ENCODE results near the gene NRDE2.
A peak's percentile ranks its signal among the peaks of the same experiment; 100 is the strongest.

Gene NRDE2, protein sequence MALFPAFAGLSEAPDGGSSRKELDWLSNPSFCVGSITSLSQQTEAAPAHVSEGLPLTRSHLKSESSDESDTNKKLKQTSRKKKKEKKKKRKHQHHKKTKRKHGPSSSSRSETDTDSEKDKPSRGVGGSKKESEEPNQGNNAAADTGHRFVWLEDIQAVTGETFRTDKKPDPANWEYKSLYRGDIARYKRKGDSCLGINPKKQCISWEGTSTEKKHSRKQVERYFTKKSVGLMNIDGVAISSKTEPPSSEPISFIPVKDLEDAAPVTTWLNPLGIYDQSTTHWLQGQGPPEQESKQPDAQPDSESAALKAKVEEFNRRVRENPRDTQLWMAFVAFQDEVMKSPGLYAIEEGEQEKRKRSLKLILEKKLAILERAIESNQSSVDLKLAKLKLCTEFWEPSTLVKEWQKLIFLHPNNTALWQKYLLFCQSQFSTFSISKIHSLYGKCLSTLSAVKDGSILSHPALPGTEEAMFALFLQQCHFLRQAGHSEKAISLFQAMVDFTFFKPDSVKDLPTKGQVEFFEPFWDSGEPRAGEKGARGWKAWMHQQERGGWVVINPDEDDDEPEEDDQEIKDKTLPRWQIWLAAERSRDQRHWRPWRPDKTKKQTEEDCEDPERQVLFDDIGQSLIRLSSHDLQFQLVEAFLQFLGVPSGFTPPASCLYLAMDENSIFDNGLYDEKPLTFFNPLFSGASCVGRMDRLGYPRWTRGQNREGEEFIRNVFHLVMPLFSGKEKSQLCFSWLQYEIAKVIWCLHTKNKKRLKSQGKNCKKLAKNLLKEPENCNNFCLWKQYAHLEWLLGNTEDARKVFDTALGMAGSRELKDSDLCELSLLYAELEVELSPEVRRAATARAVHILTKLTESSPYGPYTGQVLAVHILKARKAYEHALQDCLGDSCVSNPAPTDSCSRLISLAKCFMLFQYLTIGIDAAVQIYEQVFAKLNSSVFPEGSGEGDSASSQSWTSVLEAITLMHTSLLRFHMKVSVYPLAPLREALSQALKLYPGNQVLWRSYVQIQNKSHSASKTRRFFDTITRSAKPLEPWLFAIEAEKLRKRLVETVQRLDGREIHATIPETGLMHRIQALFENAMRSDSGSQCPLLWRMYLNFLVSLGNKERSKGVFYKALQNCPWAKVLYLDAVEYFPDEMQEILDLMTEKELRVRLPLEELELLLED

DNA sequence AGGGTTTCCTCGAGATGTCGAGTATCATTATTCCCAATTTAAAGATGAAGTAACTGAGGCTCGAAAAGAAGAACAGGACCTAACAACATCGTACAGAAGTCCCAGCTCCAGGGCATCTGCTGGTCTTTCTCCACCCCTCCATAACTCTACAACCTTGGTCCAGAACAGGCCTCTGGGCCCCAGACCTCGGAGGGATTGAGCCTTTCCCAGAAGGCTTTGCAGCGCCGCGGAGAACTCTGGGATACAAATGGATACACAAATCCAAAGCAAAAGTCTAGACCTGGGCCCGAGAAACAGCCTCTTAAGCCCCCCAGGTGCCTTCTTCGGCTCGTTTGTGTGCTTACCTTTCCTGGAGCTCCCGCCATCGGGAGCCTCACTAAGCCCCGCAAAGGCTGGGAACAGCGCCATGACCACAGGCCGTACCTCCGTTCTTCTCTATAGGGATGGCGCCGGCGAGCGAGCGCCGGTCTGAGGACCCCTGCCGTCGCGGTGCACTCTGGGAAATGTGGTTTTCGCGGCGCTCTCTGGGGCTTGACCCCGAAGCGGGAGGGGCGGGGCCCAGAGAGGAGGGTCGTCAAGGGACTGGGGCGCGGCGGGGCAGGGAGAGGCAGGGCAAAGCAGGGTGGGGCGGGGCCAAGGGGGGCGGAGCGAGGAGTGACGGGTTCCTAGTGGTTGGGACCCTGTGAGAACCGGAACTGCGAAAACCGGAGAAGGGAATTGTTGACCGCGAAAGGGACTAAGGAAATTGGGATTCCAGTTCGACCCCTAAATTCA is at the start of gene NRDE2:
TSS of gene NRDE2 (minus strand) at position 445 of the 774 bp plus-strand sequence. CDS start at position 408, 37 bp downstream.
- DNase-seq = peak; percentile 92

DNA sequence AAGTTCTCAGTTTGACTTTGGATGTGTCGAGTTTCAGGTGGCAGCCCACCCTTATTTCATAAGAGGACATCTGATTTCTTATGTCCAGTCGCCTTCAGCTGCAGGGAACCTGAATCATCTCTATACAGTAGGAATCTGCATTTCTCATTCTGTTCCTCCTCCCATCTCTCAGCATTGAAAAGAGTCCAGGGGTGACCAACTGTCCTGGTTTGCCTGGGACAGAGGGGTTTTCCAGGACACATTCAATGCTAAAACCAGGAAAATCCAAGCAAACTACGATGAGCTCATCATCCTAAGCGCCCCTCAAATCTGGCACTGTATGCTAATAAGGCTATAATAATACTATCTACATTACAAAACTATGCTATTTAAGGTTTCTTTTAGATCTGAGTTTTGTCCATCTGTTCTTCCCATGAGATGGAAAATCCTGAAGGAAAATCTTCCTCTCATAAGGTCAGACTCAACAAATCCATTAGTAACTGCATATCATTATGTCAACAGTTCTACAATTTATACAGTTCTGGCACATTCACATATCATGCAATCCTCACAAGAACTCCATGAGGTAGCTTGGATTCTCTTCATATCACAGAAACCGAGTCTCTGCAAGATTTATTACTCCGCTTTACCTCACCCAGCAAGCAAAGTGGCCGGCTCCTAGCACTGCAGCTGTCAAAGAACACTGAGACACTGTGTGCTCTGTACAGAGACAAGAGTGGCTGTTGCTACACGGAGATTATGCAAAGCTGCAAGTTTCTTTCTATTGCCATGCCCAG is 49.5 kb upstream of the NRDE2 start:
- DNase-seq = peak; percentile 73

DNA sequence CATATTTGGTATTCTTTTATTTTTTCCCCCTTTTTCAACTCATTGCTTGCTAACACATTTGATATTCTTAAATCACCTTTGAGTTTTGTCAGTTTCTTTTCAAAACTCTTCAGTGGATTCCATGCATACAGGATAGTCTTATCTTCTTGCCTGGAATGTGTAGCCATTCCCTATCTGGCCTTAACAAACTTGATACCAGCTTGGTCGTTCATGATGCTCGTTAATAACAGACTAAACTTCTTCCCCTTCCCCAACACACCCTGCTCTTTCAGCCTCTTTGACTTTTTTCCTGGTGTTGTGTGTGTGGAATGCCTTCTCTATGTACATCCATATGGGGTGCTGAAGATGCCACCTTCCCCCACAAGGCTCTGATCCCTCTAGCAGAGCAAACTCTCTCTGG is 47.4 kb upstream of the NRDE2 start:
- DNase-seq = no peak

DNA sequence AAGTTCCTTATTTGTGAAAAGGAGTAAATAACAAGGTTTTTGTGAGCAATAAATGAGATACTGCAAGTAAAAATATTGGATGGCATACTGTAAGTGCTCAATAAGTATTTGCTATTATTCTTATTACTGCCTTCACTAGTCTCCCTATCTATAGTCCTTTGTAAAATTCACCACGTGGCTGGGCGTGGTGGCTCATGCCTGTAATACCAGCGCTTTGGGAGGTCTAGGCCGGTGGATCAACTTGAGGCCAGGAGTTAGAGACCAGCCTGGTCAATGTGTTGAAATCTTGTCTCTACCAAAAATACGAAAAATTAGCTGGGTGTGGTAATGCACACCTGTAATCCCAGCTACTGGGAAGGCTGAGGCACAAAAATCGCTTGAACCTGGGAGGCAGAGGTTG is 46.5 kb upstream of the NRDE2 start:
- DNase-seq = no peak

DNA sequence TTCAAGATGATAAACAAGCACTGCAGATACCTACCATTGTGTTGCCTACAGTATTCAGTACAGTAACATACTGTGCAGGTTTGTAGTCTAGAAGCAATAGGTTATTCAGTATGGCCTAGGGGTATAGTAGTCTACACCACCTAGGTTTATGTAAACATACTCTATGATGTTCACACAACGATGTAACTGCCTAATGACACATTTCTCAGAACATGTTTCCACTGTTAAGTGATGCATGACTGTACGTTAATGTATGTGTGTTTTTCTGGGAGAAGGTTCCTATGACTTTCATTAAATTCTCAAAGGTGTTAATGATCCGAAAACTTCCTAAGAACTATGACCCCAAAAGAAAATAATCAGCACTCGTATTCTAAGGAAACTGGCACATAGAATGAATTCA is 44.2 kb upstream of the NRDE2 start:
- no peak for DNase-seq

DNA sequence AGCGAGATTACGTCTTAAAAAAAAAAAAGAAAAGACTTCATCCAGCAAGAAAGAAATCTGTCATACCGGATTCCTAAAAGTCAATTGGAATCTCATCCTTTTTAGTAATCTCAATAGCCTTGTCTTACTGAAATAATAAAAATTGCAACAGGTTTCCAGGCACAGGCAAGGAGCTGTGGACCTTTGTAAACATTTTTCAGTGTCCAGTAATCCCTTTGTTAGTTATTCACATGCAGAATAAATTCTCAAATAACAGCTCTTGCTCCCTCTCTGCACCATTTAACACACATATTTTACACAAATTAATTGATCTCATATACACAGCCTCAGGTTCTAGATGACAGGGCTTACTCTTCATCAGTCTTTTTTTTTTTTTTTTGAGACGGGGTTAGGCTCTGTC is 43.1 kb upstream of the NRDE2 start:
- no peak for DNase-seq

DNA sequence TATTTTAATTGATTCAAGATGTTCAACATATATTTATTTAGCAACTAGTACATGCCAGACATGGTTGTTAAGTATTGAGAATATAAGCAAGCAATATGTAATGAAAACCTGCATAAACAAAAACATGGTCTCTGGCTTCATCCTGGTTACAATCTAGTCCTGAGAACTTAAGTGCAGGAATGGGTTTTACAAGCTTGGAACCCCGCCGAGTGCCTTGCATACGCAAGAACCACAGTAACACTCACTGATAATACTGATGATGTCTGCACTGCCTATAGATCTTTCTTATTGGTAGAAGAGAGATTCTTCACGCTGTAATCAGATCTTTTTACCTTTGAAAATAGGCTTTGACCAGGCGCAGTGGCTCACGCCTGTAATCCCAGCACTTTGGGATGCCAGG is 42.1 kb upstream of the NRDE2 start:
- no peak for DNase-seq

DNA sequence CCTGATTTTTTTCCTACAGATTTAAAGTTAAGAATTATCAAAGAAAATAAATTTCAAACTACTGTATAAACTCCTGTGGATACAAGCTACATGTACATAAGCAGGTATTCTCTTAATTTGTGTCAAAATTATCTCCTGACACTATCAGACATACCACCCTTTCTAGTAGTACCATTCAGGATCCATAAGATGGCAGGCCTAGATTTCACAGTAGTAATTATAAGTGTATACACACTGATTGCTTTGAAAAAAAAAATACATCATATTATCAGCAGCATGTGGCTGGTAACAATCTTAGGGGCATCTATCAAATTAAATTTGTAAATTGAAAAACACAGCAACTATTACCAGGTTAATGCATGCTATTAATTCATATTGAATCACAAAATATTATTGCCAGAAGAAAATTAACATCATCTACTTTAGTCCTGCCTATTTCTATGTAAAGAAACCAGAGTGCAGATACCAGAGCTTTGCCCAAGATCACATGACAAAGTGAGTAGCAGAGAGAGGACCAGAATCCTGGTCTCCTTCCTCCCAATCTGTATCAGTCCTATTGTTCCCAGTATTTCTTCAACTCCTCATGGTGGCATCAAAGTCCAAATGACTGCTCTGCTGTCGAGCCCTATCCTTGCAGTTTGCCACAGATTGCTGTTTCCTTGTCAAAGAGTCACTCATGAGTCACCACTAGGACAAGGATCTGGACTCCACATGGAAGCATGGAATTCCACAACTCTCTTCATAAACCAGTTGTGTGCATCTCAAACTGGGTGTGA is 37.4 kb upstream of the NRDE2 start:
- no peak for DNase-seq

DNA sequence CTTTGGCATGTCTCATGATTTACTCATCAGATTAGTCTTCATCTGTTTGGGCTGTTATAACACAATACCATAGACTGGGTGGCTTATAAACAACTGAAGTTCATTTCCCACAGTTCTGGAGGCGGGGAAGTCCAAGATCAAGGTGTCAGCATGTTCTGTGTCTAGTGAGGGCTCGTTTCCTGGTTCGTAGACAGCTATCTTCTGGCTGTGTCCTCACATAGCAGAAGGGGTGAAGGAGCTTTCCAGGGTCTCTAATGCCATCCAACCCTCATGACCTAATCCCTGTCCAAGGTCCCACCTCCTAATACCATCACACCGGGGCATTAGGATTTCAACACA is 30.8 kb upstream of the NRDE2 start:
- DNase-seq = no peak

DNA sequence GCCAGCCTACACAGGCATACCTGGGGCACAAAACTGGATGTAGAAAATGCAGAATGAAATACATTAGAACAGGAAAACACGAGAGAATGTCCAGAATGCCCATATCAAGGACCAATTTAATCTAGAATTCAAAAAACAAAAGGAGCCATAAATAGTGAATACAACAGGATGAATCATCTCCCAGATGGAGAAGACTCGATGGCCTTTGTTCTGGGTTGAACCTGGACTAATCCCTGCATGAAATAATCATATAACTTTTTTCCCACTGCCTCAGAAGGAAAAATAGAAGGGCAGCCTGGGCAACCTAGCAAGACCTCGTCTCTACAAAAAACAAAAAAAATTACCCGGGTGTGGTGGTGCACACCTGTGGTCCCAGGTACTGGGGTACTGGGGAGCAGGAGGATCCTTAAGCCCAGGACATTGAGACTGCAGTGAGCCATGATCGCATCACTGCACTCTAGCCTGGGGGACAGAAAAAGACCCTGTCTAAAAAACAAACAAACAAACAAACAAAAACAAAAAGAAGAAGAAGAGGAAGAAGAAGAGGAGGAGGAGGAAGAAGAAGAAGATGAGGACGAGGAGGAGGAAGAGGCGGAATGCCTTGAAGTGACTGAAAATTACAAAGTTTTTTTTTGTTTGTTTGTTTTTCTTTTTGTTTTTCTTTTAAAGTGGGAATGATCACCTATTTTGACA is 30.3 kb upstream of the NRDE2 start:
- no peak for DNase-seq

DNA sequence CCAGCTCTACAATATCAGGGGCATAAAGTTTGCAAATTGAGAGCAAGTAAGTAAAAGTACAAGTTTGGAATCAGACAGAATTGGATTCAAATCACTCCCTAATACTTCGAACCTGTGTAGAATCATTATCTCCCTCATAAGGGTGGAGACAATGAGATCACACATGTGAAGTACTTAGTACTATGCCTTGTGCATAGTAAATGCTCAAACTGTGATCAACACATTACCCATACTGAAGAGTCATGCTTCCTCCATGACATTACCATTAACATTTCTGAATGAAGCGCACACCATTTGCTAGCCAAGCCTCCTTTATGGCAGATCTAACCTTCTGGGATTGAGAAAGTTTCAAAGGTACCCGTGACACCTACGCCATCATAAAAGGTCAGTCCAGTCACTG is 26.6 kb upstream of the NRDE2 start:
- DNase-seq = no peak

DNA sequence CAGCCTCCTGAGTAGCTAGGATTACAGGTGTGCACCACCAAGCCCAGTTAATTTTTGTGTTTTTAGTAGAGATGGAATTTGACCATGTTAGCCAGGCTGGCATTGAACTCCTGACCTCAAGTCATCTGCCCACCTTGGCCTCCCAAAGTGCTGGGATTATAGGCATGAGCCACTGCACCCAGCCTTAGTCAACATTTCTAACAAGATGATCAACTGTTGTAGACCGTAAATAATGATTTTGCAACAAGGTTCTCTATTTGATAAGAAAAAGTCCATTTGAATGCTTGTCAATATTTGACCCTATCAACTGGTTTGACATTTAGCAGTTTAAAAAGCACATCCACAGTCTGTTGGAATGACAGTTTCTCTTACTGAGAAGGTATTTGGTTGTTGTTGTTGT is 25.2 kb upstream of the NRDE2 start:
- no peak for DNase-seq

DNA sequence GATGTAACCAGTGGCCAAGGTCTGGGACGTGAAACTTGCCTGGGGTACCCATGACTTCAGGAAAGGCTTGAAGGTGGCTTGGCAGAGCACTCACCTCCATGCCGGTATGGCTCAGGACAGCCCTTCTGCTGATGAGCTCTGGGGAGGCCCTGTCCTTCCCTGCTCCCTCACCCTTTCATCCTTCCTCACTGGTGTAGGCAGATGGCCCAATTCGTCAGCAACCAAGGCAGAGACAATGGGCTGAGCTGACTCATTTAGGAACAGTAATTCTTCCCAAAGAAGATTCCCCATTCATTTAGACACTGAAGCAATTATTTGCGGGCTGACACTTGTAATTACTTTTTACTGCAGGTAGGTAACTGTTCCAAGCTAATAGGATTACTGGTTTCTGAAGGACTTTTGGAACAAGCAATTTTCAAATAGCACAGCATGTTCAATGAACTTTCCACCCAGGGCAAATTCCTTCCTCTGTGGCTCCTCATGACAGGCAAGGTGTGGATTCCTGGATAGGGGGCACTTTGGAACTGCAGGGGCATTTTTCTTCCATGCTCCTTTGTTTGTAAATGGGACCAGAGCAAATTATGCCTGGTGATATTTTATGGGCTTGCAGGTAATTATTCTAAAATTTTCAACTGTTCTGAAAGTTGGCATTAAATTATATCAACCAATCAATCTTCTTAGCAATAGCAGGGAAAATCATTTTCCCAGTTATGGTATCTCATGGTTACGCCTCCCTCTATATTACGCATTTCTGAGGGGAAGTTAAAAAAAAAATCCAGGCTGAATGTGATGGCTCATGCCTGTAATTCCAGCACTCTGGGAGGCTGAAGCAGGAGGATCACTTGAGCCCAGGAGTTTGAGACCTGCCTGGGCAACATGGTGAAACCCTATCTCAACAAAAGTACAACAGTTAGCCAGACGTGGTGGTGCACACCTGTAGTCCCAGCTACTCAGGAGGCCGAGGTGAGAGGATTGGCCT is 24.1 kb upstream of the NRDE2 start:
- DNase-seq = no peak

DNA sequence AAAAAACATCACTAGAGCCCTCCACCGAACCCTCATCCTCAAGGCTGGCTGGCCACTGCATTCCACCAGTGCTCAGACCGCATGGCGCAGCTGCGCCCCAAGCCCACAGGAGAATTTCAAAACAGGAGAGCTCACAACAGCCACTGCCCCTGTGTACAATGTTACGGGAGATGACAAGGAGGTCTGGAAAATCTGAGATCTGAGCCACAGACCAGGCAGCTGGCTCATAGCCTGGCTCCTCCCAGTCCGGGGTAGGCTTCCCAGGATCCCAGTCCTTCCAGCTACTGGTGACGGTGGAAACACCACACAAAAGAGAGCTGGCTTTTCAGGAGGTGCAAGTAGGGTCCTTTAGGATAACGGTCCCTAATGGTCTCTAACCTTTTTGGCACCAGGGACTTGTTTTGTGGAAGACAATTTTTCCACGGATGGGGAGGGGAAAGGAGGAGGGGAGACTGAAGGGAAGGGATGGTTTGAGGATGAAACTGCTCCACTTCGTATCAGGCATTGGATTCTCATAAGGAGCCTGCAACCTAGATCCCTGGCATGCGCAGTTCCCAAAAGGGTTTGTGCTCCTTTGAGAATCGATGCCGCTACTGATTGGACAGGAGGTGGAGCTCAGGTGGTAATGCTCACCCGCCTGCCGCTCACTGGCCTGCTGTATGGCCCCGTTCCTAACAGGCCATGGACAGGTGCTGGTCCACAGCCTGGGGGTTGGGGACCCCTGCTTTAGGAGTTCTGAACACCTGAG is 23.0 kb upstream of the NRDE2 start:
- DNase-seq = no peak

DNA sequence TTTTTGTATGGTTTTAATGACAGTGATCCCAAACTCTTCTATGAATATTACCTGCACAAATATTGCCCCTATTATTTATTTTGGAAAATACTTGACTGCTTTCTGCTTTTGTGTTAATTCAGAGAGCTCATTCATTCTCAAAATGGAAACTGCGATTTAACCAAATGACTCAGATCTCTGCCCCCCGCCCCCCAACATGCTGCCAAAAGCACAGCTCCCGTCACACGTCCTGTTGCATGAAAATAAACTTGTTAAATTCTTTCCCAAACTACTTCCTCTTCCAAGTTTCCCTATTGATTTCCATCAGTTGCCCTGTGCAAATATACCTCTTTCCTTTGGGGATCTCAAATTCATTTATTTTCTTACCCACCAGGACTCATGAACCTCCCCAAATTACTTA is 18.0 kb upstream of the NRDE2 start:
- DNase-seq = no peak

DNA sequence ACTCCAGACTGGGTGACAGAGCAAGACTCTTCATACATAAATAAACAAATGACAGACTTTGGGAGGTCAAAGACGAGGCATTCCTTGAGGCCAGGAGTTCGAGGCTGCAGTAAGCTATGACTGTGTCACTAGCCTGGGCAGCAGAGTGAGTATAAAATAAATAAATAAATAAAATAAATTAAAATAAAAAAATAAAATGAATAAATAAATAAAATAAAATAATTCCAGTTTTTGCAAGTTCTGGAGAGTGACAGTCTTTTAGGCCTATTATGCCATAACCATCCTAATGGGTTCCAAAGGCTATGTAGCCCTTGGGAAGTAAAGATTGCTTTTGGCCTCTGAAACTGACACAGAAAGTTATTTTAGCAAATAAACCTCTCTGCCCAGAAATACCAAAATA is 16.5 kb upstream of the NRDE2 start:
- DNase-seq = no peak

DNA sequence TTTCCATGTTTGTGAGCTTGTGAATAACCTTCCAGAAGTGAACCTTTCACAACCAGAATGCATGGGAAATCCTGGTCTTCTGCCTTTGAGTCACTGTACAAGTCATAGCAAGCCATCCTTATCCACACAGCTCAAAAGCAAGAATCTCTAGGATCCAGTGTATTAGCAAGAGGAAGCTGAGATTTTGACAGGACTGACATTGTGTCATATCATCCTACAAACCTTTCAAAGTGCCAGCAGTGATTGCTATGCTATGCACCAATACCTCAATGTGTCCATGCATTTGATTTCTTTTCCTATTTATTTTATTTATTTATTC is 13.5 kb upstream of the NRDE2 start:
- no peak for DNase-seq

DNA sequence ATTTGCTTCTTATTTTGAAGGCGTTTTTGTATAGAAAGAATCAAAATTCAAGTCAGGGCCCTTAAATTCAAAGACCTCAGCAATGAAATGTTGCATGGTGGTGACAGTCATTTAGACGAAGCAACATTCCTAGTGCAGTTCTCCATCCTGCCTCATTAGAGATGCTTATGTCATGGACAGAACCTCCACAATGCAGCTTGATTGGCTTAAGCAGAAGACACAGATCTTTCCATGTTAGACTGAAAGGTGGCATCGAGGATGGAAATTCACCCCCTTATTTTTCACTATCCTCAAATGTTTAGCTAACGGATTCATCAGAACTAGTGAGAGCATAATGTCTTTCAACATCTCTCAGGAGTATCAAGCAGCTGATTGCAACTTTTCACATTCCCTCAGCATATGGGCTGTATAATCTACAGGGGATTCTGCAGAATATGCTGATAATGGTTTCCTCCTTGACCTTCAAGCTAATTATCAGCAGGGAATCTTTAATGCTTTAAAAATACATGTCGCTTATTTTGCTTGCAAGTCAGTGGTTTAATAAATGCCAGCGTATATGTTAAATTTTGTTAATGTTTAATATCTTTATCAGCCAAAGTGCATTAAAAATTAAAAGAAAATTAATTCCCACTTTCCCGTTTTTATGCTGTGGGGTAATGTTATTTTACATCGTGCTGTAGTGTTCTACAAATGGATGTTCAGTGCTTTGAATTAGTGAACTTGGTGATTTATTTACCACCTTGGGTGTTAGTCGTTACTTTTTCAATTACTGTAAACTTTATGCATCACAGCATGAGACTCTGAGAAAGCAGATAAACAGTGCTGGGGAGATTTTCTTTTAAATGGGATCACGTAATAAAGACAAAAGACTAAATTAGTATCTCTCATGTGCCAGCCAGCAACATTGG is 12.8 kb upstream of the NRDE2 start:
- DNase-seq = no peak

Measured in NCI-H187 treated with DMSO at 0.1 percent for 48 hours (cell line).